HepG2 (cell line): Measurements from ENCODE around the gene TENT5A. TPM values are rescaled to one million over a fixed set of nuclear protein-coding genes. Genes with fewer than 3 reads are reported as not detected.

Source experiments
- DDIT3 ChIP-seq: sonication (generic); formaldehyde crosslinking; IDR thresholded peaks from 2 replicates; pipeline ENCODE4 v1.4.0; 2020; ENCODE audit warnings: mild to moderate bottlenecking, missing genetic modification reagents
- GATA4 ChIP-seq: sonication (generic); IDR thresholded peaks from 2 replicates; pipeline ENCODE4 v1.6.1; 2016; ENCODE audit warnings: antibody characterized with exemption, low read depth, borderline replicate concordance
- HNRNPLL ChIP-seq: fragments of 200-400 bp; formaldehyde crosslinking; IDR thresholded peaks from 2 replicates; pipeline ENCODE4 v1.6.1; 2017; ENCODE audit warnings: mild to moderate bottlenecking, low read depth, low read length; ENCODE audit not compliant: poor library complexity, severe bottlenecking
- MTF2 ChIP-seq: sonication (generic); formaldehyde crosslinking; IDR thresholded peaks from 2 replicates; pipeline ENCODE4 v1.5.0; 2020; ENCODE audit warnings: missing genetic modification reagents, borderline replicate concordance
- SNAPC2 ChIP-seq: sonication (generic); formaldehyde crosslinking; IDR thresholded peaks from 2 replicates; pipeline ENCODE4 v1.8.1; 2022; ENCODE audit warnings: mild to moderate bottlenecking, missing genetic modification reagents
- TARDBP ChIP-seq: sonication (generic); formaldehyde crosslinking; IDR thresholded peaks from 2 replicates; pipeline ENCODE4 v1.8.0; 2022; ENCODE audit warnings: mild to moderate bottlenecking, missing genetic modification reagents
- TMF1 ChIP-seq: sonication (generic); formaldehyde crosslinking; IDR thresholded peaks from 2 replicates; pipeline ENCODE4 v1.8.1; 2022; ENCODE audit warnings: low read depth, missing genetic modification reagents
- ZBTB14 ChIP-seq: sonication (generic); formaldehyde crosslinking; IDR thresholded peaks from 2 replicates; pipeline ENCODE4 v1.4.0; 2020; ENCODE audit warnings: missing genetic modification reagents
- ZBTB44 ChIP-seq: sonication (generic); formaldehyde crosslinking; IDR thresholded peaks from 2 replicates; pipeline ENCODE4 v1.4.0; 2020; ENCODE audit warnings: missing genetic modification reagents
- ZNF124 ChIP-seq: sonication (generic); formaldehyde crosslinking; IDR thresholded peaks from 2 replicates; pipeline ENCODE4 v1.4.0; 2020; ENCODE audit warnings: missing genetic modification reagents
- ZNF3 ChIP-seq: IDR thresholded peaks from 2 replicates; pipeline ENCODE4 v1.7.0; 2017; ENCODE audit warnings: inconsistent platforms
- ZNF407 ChIP-seq: sonication (generic); formaldehyde crosslinking; IDR thresholded peaks from one replicate; pipeline ENCODE4 v1.5.1; 2020; ENCODE audit warnings: mild to moderate bottlenecking, missing genetic modification reagents; ENCODE audit errors: not compliant biosample characterization
- ZNF652 ChIP-seq: IDR thresholded peaks from 2 replicates; pipeline ENCODE4 v1.6.1; 2016; ENCODE audit warnings: low read depth, borderline replicate concordance
- ZNF773 ChIP-seq: sonication (generic); formaldehyde crosslinking; IDR thresholded peaks from 2 replicates; pipeline ENCODE4 v1.4.0; 2020; ENCODE audit warnings: missing genetic modification reagents, borderline replicate concordance
- ZNF883 ChIP-seq: sonication (generic); formaldehyde crosslinking; IDR thresholded peaks from 2 replicates; pipeline ENCODE4 v1.5.1; 2020; ENCODE audit warnings: mild to moderate bottlenecking, missing genetic modification reagents; ENCODE audit errors: not compliant biosample characterization
- polyA plus RNA-seq, 8 experiments: library from polyadenylated mRNA; depleted of rRNA in 3 of 8; stranded (reverse) in 7 of 8; unstranded in 1 of 8; fragments of >200 nt; fragmentation: Illumina TruSeq in 4 of 8; extraction: Trizol in 4 of 8; gene quantifications; 2 replicates each; pipeline versions ENCODE4 v1.2.1 to v1.2.3, GENCODE V29; 2011 to 2016; ENCODE audit warnings: low read depth in 4 of 8, missing spikeins in 1 of 8, mixed read lengths in 1 of 8; ENCODE audit not compliant: insufficient read depth in 1 of 8
- total RNA-seq, 5 experiments: library from RNA; depleted of rRNA; stranded (reverse); fragments of >200 nt; fragmentation: Illumina TruSeq; extraction: Trizol; gene quantifications; 2 replicates each; pipeline ENCODE4 v1.2.3, GENCODE V29; 2016; ENCODE audit warnings: low read depth in 1 of 5

Gene TENT5A
- total and polyA plus RNA-seq, 2 of the 13 experiments (the other 11 are each of a cell fraction or from before 2014, with no cell fraction given): 8.0 to 13.8 TPM

- TF ChIP-seq HNRNPLL (peak; percentile 46), GATA4 (peak; percentile 6; the same call in 1 of the 2 replicates), ZNF652 (no peak), ZNF883 (CRISPR knock-in tag) (peak; percentile 36), ZNF124 (no peak), SNAPC2 (0 out of 2 replicates have a peak, but pooled peaks have one; percentile 20), TMF1 (no peak), MTF2 (peak; percentile 44; the same call in 1 of the 2 replicates), ZNF407 (CRISPR knock-in tag) (no peak), DDIT3 (CRISPR knock-in tag) (no peak), ZNF773 (no peak), ZBTB14 (CRISPR knock-in tag) (no peak), ZBTB44 (CRISPR knock-in tag) (no peak), ZNF3 (CRISPR knock-in tag) (no peak), TARDBP (no peak)
These were observed at the start of gene TENT5A (continued) for GRCh38 chr6:81752084-81752920.
